Melanocyte of skin (primary cell): ENCODE results near the gene CASP6. TPM values are rescaled to one million over a fixed set of nuclear protein-coding genes. Genes with fewer than 3 reads are reported as not detected.

Experiments used
- small RNA-seq, 2 donors: library from RNA; depleted of rRNA; stranded (forward); fragments of <200 nt; gene quantifications; one replicate each; pipeline ENCODE3, GENCODE V24; 2012
- total RNA-seq, 2 donors: library from RNA; depleted of rRNA; stranded (reverse); fragments of >200 nt; gene quantifications; 2 replicates each; pipeline ENCODE4 v1.2.3, GENCODE V29; 2012

Gene CASP6
- 10 to 100 TPM; 24.1 to 40.3 TPM for total RNA-seq

DNA sequence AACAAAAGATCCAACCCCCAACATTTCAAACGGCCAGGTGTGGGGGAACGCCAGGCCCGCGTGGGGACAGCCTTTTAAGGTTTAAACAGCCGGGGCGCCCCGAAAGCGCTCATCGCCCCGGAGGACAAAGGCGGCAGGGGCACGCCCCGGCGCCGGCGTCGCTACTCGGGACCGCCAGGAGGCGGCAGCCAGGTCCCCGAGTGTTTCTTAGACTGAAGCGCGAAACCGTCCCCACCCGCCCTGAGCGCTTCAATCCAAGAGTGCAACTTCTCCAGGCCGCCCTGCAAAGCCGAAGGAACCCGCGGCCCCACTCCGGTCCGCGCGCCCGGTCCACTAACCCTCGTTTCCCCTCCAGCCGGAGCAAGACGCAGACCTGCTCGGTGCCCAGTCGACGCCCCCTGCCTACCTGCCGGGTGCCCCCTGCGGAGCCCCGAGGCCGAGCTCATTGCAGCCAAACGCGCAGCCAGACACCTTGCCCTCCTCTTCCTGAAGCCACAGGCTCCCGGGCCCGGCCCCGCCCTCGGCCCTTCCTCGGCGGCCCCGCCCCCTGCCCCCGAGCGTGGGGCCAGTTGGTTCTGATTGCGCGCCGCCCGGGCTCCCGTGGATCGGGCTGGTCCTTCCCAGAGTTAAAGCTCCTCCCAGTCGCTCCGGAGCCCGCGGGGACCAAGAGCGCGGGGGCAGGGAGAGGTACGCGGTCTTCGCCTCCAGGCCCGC lies at the start of gene CASP6:
TSS of gene CASP6 (minus strand) at position 496 of the 714 bp plus-strand sequence. CDS start at position 446, 50 bp downstream.

GRCh38 chr4:109729718-109730618 lies 26.7 kb upstream of the CASP6 start, which contains the start of gene PLA2G12A:
Gene PLA2G12A, minus strand, starts transcription at chr4:109730070. Its CDS starts 261 bp downstream, at chr4:109729809.

Small RNA genes lying within 50 kb of the gene (small RNA-seq; reads per million reads assigned to genes)
- gene HIGD1AP14 = 0 to 0.29 reads per million in 2 donors

Other genes starting within 250 kb of the CASP6 start
- gene MCUB, start 143.2 kb downstream of the CASP6 start, total RNA-seq = 10 to 100 TPM in 1 of 2 donors, 1 to 10 TPM in 1; 5.5 to 16.7 TPM
- gene PLA2G12A, start 26.6 kb upstream of the CASP6 start, total RNA-seq = 10 to 100 TPM in 1 of 2 donors, 1 to 10 TPM in 1; 9.3 to 11.4 TPM
- gene CFI, start 98.6 kb upstream of the CASP6 start, total RNA-seq = 1 to 10 TPM in 1 of 2 donors, under 1 TPM in 1; 0.33 to 1.0 TPM
- 1 to 10 TPM; 4.0 to 4.1 TPM for gene GAR1, start 112.3 kb upstream of the CASP6 start, total RNA-seq
- gene RRH, start 124.5 kb upstream of the CASP6 start, total RNA-seq = under 1 TPM in 1 of 2 donors, not detected in 1; under 0.01 TPM
- gene LRIT3, start 144.7 kb upstream of the CASP6 start, total RNA-seq = under 1 TPM; under 0.01 TPM
- 1 to 10 TPM in 1 of 2 donors, under 1 TPM in 1; under 0.01 to 1.7 TPM for gene EGF, start 209.4 kb upstream of the CASP6 start, total RNA-seq